HG03175 (cell line): Measurements from ENCODE around the gene ARHGAP18.

Experiments
- ATAC-seq: cut with Tn5 transposase; IDR thresholded peaks from one replicate; pipeline ENCODE4 v1.9.1; 2021; ENCODE audit warnings: mild to moderate bottlenecking, moderate library complexity; ENCODE audit not compliant: unreplicated experiment

Gene ARHGAP18

GRCh38 chr6:129695373-129696027, 14.5 kb downstream of the ARHGAP18 start:
- ATAC-seq: peak; percentile 42

GRCh38 chr6:129694036-129694435, 15.9 kb downstream of the ARHGAP18 start:
- ATAC-seq: no peak

DNA sequence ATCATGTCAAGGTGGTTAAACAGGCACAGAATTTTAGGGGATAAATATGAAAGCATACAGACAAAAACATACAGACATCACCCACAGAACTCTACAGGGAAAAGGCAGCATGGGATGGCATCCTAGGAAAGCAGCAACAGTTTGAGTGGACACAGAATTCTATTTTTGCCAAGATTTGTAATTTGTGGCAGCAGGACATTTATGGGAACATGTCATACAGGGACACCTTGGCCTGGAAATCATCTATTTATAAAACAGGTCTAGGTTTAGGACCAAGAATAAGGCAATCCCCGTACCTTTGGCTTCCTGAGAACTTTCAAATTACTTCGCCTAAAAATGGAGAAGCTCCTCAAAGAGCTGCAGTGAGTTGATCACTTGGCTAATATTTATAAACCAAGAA, 17.5 kb downstream of the ARHGAP18 start:
- ATAC-seq: no peak

DNA sequence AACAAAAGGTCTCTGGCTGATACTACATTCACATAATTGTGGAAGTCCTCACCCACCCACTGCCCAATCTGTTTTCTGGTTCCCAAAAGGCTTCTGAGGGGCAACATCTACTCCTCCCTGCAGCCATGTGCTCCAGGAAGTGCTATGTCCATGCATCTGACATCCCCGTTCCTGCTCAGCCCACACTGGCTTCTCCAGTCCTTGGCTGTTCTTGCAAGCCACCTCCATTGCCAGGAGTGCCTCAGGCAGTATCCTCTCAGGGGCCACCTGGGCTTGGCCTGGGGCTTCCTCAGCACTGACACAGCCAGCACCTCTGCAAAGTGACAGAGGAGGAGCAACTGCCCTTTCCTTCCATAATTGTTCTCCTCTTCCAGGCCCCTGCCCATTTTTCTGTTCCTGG, 18.3 kb downstream of the ARHGAP18 start:
- ATAC-seq: no peak

GRCh38 chr6:129691043-129691640, 18.8 kb downstream of the ARHGAP18 start:
- no peak for ATAC-seq

DNA sequence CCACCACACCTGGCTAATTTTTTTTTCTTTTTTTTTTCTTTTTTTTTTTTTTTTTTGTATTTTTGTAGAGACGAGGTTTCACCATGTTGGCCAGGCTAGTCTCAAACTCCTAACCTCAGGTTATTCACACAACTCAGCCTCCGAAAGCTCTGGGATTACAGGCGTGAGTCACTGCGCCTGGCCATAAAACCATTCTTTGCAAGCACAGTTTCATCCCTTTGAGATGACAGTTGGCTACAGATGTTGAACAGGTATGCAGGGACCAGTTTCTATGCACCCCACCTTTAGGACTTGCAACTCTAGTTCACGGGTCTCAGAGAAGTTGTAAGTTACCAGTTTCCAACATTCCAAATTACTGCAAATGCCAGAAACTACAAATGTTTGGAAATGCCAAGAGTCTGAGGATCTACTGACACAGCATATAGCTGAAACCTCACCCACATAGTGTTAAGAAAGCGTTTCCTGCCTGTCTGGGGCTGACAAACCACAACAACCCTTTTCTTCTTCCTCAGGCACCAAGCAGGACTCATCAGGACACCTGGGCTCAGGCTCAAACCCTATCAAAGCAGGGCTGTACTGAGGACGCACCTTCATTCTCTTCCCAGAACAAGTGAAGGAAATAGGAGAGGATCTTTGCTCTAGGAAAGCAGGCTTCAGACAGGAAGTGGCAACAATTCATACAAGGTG, 22.9 kb downstream of the ARHGAP18 start:
- ATAC-seq: peak; percentile 71

DNA sequence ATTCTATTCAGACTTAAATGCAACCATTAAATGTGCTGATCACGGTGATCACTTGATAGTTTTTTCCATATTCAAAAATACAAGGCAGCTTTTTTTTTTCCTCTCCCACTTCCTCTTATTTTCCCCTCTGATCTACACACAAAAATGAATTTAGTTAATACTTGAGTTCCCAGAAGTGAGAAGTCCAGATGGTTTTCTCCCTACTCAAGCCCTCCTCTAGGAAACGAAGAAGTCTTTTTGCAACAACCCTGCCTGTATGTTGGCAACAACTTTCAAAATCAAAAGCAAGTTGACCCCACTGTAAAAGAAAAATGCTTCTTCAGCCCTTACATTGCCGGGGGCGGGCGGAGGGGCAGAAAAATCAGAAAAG, 24.3 kb downstream of the ARHGAP18 start:
- no peak for ATAC-seq

DNA sequence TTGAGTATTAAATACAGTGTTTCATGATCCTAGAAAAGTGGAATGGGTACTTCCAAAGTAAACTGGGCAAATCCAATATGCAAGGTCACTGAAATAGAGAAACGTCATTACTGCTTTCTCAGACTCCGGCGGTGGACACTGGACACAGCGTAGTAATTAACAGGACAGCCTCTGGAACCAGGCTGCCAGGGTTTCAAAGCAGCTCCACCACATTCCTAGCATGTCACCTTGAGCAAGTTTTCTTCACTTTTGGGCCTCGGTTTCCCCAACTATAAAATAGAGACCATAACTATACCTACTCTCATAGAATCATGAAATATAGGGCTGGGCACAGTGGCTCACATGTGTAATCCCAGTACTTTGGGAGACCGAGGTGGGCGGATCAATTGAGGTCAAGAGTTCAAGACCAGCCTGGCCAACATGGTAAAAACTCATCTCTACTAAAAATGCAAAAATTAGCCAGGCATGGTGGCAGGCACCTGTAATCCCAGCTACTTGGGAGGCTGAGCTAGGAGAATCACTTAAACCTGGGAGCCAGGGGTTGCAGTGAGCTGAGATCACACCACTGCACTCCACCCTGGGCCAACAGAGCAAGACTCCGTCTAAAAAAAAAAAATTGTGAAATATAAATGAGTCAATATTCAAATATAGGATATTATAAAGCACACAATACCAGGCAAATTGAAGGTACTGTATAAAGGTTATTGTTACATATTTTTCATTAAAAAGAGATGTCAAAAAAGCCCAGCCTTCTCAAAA, 24.9 kb downstream of the ARHGAP18 start:
- ATAC-seq: no peak

GRCh38 chr6:129684323-129684884, 25.6 kb downstream of the ARHGAP18 start:
- no peak for ATAC-seq

DNA sequence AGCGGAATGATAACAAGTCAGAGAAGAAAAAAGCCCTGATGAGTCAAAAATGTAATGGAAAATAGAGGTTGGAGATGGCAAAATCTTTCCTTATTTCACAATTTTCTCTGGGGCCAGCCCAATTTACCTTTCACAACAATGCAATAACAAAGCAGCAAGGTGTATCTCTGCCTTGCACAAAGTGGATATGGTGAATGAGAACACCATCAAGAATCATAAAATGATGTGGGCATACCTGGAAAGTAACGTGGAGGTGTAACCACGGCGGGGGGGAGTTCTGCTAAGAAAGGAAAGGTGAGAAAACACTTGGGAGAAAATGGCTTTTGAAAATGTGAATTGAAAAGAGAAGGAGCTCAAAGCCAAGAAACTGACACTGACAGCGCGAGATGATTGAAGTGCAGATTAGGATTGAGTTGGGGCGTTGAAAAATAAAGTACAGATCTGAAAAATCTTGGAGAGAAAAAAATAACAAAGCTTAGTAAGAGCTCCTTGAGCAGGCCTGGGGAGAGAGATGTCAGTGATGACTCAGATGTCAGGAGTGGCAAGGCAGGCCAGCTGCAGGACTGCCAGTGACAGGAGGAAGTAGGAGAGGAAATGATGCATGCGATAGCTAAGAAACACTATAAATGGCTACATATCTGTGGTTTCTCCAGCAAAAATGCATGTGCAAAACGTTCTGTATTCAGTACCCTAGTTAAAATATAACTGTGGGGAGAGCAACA, 26.2 kb downstream of the ARHGAP18 start:
- ATAC-seq: peak; percentile 92

DNA sequence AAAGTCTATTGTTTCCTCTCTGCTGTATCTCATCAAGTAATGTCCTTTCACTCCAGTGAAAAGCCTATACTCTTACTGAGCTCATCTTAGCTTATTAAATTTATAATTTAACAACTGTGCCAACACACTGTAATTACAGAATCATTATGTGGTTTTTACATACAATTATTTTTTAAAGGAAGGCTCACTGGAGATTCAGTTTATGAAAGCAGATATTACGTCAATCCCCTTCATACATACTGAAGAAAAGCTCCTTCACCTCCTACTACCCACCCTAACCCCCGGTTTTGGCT, 28.1 kb downstream of the ARHGAP18 start:
- ATAC-seq: no peak

- ATAC-seq: no peak
These were observed 29.3 kb downstream of the ARHGAP18 start for GRCh38 chr6:129680633-129681032.

- ATAC-seq: no peak
These were observed 30.2 kb downstream of the ARHGAP18 start for GRCh38 chr6:129679758-129680157.

DNA sequence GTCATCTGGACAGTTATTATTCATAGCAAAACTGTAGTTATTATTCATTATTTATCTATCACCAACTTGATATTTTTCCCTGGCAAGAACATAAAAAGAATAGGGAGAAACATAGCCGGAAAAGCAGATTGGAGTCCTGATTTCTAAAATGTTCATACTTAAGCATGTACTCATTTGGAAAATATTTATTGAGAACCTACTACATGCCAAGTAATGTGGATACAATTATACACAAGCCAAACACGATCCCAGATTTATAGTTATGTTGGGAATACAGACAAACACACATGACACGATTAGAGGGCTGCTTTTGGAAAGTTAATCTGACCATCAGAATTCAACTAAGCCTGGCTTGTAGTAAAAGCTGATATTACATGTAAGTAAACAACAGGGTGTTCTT, 30.7 kb downstream of the ARHGAP18 start:
- no peak for ATAC-seq

DNA sequence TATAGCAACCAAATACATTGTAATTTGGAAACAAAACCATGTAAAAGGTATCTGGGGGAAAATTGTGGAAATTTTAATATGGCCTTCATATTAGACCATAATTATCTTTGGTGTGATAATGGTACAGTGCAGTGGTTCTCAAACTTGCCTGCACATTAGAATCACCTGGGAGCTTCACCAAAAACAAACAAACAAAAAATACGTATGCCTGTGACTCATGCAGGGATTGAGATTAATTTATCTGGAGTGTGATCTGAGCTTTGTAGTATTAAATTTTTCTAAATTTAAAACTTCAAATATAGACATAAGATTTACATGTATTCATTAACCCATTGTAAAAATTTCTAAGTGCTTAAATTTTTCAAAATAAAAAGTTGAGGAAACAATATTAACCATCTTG, 31.5 kb downstream of the ARHGAP18 start:
- no peak for ATAC-seq

- ATAC-seq: no peak
These were observed 32.2 kb downstream of the ARHGAP18 start for GRCh38 chr6:129677620-129678325.

- ATAC-seq: no peak
These were observed 34.1 kb downstream of the ARHGAP18 start for GRCh38 chr6:129675669-129676472.

GRCh38 chr6:129673748-129674147, 36.2 kb downstream of the ARHGAP18 start:
- no peak for ATAC-seq

GRCh38 chr6:129672881-129673631, 36.9 kb downstream of the ARHGAP18 start:
- peak; percentile 74 for ATAC-seq
